Sigmoid colon (tissue), 7 donors: ENCODE data around the gene LEUTX. TPM values are rescaled to one million over a fixed set of nuclear protein-coding genes. Genes with fewer than 3 reads are reported as not detected.

Source experiments
- DNase-seq: peaks from one replicate; pipeline ENCODE4 v3.0.0-alpha.2; 2019
- H3K27ac ChIP-seq, 4 donors: fragments of 200-600 bp; sonication (generic); one replicate each; pipeline ENCODE4 v1.5.1; 2016 to 2019; ENCODE audit warnings: mild to moderate bottlenecking in 1 of 4
- H3K27me3 ChIP-seq, 3 donors: fragments of 200-600 bp; sonication (generic); one replicate each; pipeline ENCODE4 v1.5.1; 2019; ENCODE audit warnings: mild to moderate bottlenecking in 1 of 3
- H3K36me3 ChIP-seq, 4 donors: fragments of 200-600 bp; sonication (generic); one replicate each; pipeline ENCODE4 v1.5.1; 2016 to 2019
- H3K4me1 ChIP-seq, 4 donors: fragments of 200-600 bp; sonication (generic); one replicate each; pipeline ENCODE4 v1.5.1; 2017 to 2019
- H3K4me3 ChIP-seq, 4 donors: fragments of 200-600 bp; sonication (generic); one replicate each; pipeline ENCODE4 v1.5.1; 2017 to 2019; ENCODE audit warnings: mild to moderate bottlenecking in 2 of 4, moderate library complexity in 1 of 4
- H3K9me3 ChIP-seq, 4 donors: fragments of 200-600 bp in 3 of 4; sonication (generic) in 3 of 4; one replicate each; pipeline versions ENCODE4 v1.5.1 to v1.6.1; 2013 to 2019
- CTCF ChIP-seq, 4 experiments: fragments of 450-650 bp in 3 of 4; fragments of 200-600 bp in 1 of 4; IDR thresholded peaks; one replicate each; pipeline ENCODE4 v1.5.1; 2016 to 2019; ENCODE audit warnings: antibody characterized with exemption in 4 of 4, mild to moderate bottlenecking in 3 of 4, moderate library complexity in 2 of 4
- EP300 ChIP-seq, 4 donors: sonication (generic); formaldehyde crosslinking; IDR thresholded peaks; one replicate each; pipeline ENCODE4 v1.6.1; 2017; ENCODE audit warnings: antibody characterized with exemption in 4 of 4
- POLR2A ChIP-seq, 2 donors: fragments of 450-650 bp; IDR thresholded peaks; one replicate each; pipeline ENCODE4 v1.6.1; 2016; ENCODE audit warnings: antibody characterized with exemption in 2 of 2, mild to moderate bottlenecking in 2 of 2, moderate library complexity in 2 of 2
- POLR2AphosphoS5 ChIP-seq, 4 donors: sonication (generic); formaldehyde crosslinking; IDR thresholded peaks; one replicate each; pipeline ENCODE4 v1.6.1; 2017; ENCODE audit warnings: antibody characterized with exemption in 4 of 4
- WGBS, 2 donors: extraction: QIAGEN DNeasy Blood & Tissue Kit; methylation state at CpG; one replicate each; pipeline ENCODE4 v1.1.7; 2013; 5-methylcytosine and 5-hydroxymethylcytosine counted together
- intact Hi-C: fragments of 100-400 bp; cut with DNase I; formaldehyde crosslinking; loops from one replicate; pipeline ENCODE4 v1.15.1; 2023
- polyA plus RNA-seq, 3 donors: library from polyadenylated mRNA; stranded (reverse); fragments of 200-250 nt; gene quantifications; one replicate each; pipeline ENCODE4 v1.2.3, GENCODE V29; 2013
- total RNA-seq, 4 donors: library from RNA; depleted of rRNA; stranded (reverse); fragments of >200 nt; gene quantifications; one replicate each; pipeline ENCODE4 v1.1.0, GENCODE V29; 2016
- donor health status: healthy with polysubstance abuse.
- donor health status: Bipolar disorder and iron deficiency.
- donor health status: healthy.

LEUTX gene
- total and polyA plus RNA-seq, 7 donors = not detected

DNA sequence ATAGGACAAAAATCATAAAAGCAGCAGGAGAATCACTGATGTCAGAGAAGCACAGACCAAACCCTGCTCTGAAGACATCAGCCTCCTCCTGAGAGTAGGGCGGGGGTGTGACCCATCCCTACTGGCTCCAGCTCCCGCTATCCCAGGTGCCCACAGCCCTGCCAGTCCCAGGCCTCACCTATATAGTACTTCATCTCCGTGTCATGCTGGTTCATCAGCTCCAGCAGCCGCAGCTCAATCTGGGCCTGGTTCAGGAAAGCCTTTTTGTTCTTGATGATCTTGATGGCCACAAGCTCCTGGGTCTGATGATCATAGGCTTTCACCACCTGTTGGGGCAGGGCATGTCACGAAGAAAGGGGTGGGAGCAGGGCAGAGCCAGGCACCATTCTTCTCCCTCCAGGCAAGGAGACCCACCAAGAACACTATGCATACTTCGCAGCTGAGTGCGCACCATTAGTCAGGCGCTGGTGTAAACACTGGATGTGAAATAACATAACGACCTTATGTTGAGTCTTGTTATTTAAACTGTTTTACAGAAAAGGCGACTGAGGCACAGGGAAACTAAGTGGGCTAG lies 51.1 kb downstream of the LEUTX start:
- Histone ChIP-seq H3K4me1 (peaks cover 0 to 28% (median 27%) of the 10 kb centered on the region in 4 donors), H3K27me3 (no peaks in the 10 kb centered on the region), H3K9me3 (no peaks in the 10 kb centered on the region), H3K36me3 (peaks cover 16 to 66% (median 48%) of the 10 kb centered on the region in 4 donors), H3K27ac (no peak overlapping the region), H3K4me3 (no peak overlapping the region)
- WGBS, 2 donors = 94% methylated on average over 10 of the region's 10 CpGs
- TF ChIP-seq POLR2AphosphoS5 (IDR thresholded peaks at IDR 0.05) = no peak
- TF ChIP-seq CTCF (IDR thresholded peaks at IDR 0.05) = no peak
- no peak for TF ChIP-seq EP300 (IDR thresholded peaks at IDR 0.05)
- TF ChIP-seq POLR2A (IDR thresholded peaks at IDR 0.05) = no peak
- intact Hi-C loops = loop anchor here (5.0 kb wide), 1 partner anchor 143 kb away; the partner anchor contains the start of gene PSMC4
- DNase-seq = no peak

GRCh38 chr19:39830406-39830805 lies 51.8 kb downstream of the LEUTX start:
- H3K27ac ChIP-seq = no peak overlapping the region
- H3K27me3 ChIP-seq = no peaks in the 10 kb centered on the region
- no peak for DNase-seq
- no peak overlapping the region for H3K4me3 ChIP-seq
- H3K9me3 ChIP-seq = no peaks in the 10 kb centered on the region
- 96 to 97% methylated on average over 18 of the region's 18 CpGs for WGBS, 2 donors
- no peak for TF ChIP-seq POLR2AphosphoS5 (IDR thresholded peaks at IDR 0.05)
- no peak for TF ChIP-seq POLR2A (IDR thresholded peaks at IDR 0.05)
- TF ChIP-seq EP300 (IDR thresholded peaks at IDR 0.05) = no peak
- TF ChIP-seq CTCF (IDR thresholded peaks at IDR 0.05) = no peak
- peaks cover 16 to 71% (median 47%) of the 10 kb centered on the region in 4 donors for H3K36me3 ChIP-seq
- H3K4me1 ChIP-seq = peaks cover 0 to 24% (median 22%) of the 10 kb centered on the region in 4 donors
- intact Hi-C loops = loop anchor here (5.0 kb wide), 1 partner anchor 142 kb away; the partner anchor contains the start of gene PSMC4

DNA sequence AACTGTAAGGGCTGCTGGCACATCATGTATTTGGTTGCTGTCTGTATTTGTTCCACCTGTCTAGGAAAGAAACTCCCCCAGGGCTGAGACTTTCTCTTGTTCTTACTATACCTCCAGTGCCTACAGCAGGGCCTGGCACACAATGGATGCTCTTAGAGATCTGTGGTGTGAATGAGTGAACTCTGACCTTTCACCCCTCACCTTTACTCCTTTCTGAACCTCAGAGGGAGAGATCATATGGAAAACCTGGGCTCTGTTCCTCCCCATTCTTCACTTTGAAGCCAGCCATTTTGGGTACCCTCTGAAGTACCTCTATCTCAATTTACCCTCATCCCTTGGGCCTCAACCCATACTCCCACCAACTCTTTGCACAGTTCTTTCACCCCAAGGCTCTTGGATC lies 52.2 kb downstream of the LEUTX start:
- Histone ChIP-seq H3K4me3 (no peak overlapping the region), H3K27ac (no peak overlapping the region), H3K4me1 (peaks cover 0 to 24% (median 22%) of the 10 kb centered on the region in 4 donors), H3K27me3 (no peaks in the 10 kb centered on the region), H3K36me3 (peaks cover 16 to 71% (median 47%) of the 10 kb centered on the region in 4 donors), H3K9me3 (no peaks in the 10 kb centered on the region)
- no peak for DNase-seq
- intact Hi-C loops = loop anchor here (5.0 kb wide), 1 partner anchor 141 kb away; the partner anchor contains the start of gene PSMC4
- TF ChIP-seq POLR2AphosphoS5 (IDR thresholded peaks at IDR 0.05) = no peak
- no peak for TF ChIP-seq CTCF (IDR thresholded peaks at IDR 0.05)
- no peak for TF ChIP-seq POLR2A (IDR thresholded peaks at IDR 0.05)
- TF ChIP-seq EP300 (IDR thresholded peaks at IDR 0.05) = no peak

GRCh38 chr19:39831679-39832078 lies 53.0 kb downstream of the LEUTX start:
- 94 to 96% methylated on average over 16 of the region's 16 CpGs for WGBS, 2 donors
- H3K27me3 ChIP-seq = no peaks in the 10 kb centered on the region
- no peak overlapping the region for H3K27ac ChIP-seq
- H3K4me1 ChIP-seq = peaks cover 0 to 24% (median 22%) of the 10 kb centered on the region in 4 donors
- H3K9me3 ChIP-seq = no peaks in the 10 kb centered on the region
- no peak for DNase-seq
- H3K36me3 ChIP-seq = peaks cover 20 to 71% (median 47%) of the 10 kb centered on the region in 4 donors
- intact Hi-C loops = loop anchor here (5.0 kb wide), 1 partner anchor 141 kb away; the partner anchor contains the start of gene PSMC4
- H3K4me3 ChIP-seq = no peak overlapping the region
- TF ChIP-seq POLR2AphosphoS5 (IDR thresholded peaks at IDR 0.05) = no peak
- no peak for TF ChIP-seq CTCF (IDR thresholded peaks at IDR 0.05)
